Fibroblast of mammary gland (primary cell): Measurements from ENCODE around the gene CD164L2.
"Not testable (repeated sequence)": the region's sequence is repeated elsewhere in the genome, so short reads cannot be mapped to it uniquely, and the experiment has no call there.

Experiments used
- DNase-seq: peaks from one replicate; pipeline ENCODE4 v3.0.0-alpha.2; 2010; ENCODE audit warnings: low read depth
- H3K4me3 ChIP-seq: 2 replicates; pipeline ENCODE4 v1.5.1; 2011; ENCODE audit warnings: low read depth, mild to moderate bottlenecking, low read length, moderate library complexity; ENCODE audit not compliant: control insufficient read depth
- CTCF ChIP-seq: conservative IDR thresholded peaks from 2 replicates; pipeline ENCODE4 v1.5.1; 2011; ENCODE audit warnings: low read depth, low read length, inconsistent platforms; ENCODE audit not compliant: control insufficient read depth, insufficient read depth

The CD164L2 gene

GRCh38 chr1:27394282-27394658 is 11.1 kb upstream of the CD164L2 start:
- no peak for DNase-seq
- TF ChIP-seq CTCF = no peak

GRCh38 chr1:27393641-27394281 is 10.6 kb upstream of the CD164L2 start:
- no peak for DNase-seq
- no peak overlapping the region for H3K4me3 ChIP-seq
- TF ChIP-seq CTCF = no peak

More at GRCh38 chr1:27394282-27394658, 11.1 kb upstream of the CD164L2 start:
- no peak overlapping the region for H3K4me3 ChIP-seq

GRCh38 chr1:27392778-27393635 is 9.9 kb upstream of the CD164L2 start:
- peak overlapping the region; percentile 81 for H3K4me3 ChIP-seq
- no peak for DNase-seq
- TF ChIP-seq CTCF = peak; percentile 34

GRCh38 chr1:27392096-27392777 is 9.1 kb upstream of the CD164L2 start, which contains the start of gene GPR3:
Gene GPR3, plus strand, starts transcription at chr1:27392622. Its CDS starts 1,177 bp downstream, at chr1:27393799.
- peak; percentile 38 for TF ChIP-seq CTCF
- peak within 1 kb of the TSS; percentile 81 for H3K4me3 ChIP-seq

GRCh38 chr1:27391511-27392095 is 8.5 kb upstream of the CD164L2 start:
- H3K4me3 ChIP-seq = peak overlapping the region; percentile 48
- TF ChIP-seq CTCF = no peak
- DNase-seq = peak; percentile 59

More at GRCh38 chr1:27392096-27392777, 9.1 kb upstream of the CD164L2 start, which contains the start of gene GPR3:
- peak; percentile 88 for DNase-seq

GRCh38 chr1:27388337-27389005 is 5.3 kb upstream of the CD164L2 start:
- DNase-seq = no peak
- peak; percentile 88 for TF ChIP-seq CTCF
- no peak overlapping the region for H3K4me3 ChIP-seq

GRCh38 chr1:27384797-27385196 is 1.7 kb upstream of the CD164L2 start:
- not testable (repeated sequence) for DNase-seq, H3K4me3 ChIP-seq
